Measurements from ENCODE around the gene PRRC1. TPM values are rescaled to one million over a fixed set of nuclear protein-coding genes. Genes with fewer than 3 reads are reported as not detected.

Gene PRRC1
- total RNA-seq, 1 experiment from 2014 or later: 47.1 TPM

DNA sequence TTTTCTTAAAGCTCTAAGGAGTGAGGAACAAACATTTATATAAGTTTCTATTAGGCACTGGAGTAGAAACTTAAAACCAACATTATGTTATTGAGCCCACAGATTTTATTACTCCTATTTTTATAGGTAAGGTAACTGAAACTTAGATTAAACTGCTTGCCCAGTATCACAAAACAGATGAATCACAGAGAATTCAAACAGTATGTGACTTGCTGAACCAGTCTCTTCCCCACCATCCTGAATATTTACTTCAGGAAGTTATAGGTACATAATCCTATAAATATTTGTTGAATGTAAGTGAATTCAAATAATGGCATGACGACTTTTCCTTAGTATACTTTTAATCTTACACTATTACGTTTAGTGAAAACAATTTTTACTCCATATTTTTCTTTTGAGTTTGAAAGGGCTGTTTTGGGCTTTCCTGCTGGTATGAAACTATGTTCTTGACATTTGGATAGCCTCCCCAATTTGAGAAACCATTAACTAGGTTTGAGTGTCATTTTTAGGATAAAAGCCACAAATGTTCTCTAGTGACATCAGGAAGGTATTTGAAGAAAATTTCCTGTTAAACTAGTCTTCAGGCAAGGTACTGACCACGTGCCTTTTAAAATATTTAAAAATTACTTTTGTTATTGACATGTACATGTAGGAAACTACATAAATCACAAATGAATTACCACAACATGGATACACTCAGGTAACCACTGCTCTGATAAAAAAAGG lies 39.3 kb downstream of the PRRC1 start:
- Histone ChIP-seq H3K27me3 (replicated peaks; ENCODE audit: insufficient read depth, low read depth, low read length, poor library complexity) (no peaks in the 10 kb centered on the region), H3K9me3 (ENCODE audit: low read depth, low read length, poor library complexity, severe bottlenecking) (no peaks in the 10 kb centered on the region), H3K4me1 (ENCODE audit: insufficient read depth, low read length, poor library complexity, severe bottlenecking) (no peaks in the 10 kb centered on the region), H3K36me3 (ENCODE audit: insufficient read depth, low read length, poor library complexity, severe bottlenecking) (peaks cover 22% of the 10 kb centered on the region), H3K4me3 (ENCODE audit: low read depth, low read length, poor library complexity, severe bottlenecking) (no peak overlapping the region), H3K27ac (ENCODE audit: low read depth, low read length, poor library complexity, severe bottlenecking) (no peak overlapping the region)
- CTCF ChIA-PET: no interaction called here
- BruUV-seq (replicated peaks): no TSS peak
- TF ChIP-seq EZH2 (IDR thresholded peaks at IDR 0.05; ENCODE audit: borderline replicate concordance, low read depth, low read length, poor library complexity, severe bottlenecking): no peak
- TF ChIP-seq, protein P1, sequence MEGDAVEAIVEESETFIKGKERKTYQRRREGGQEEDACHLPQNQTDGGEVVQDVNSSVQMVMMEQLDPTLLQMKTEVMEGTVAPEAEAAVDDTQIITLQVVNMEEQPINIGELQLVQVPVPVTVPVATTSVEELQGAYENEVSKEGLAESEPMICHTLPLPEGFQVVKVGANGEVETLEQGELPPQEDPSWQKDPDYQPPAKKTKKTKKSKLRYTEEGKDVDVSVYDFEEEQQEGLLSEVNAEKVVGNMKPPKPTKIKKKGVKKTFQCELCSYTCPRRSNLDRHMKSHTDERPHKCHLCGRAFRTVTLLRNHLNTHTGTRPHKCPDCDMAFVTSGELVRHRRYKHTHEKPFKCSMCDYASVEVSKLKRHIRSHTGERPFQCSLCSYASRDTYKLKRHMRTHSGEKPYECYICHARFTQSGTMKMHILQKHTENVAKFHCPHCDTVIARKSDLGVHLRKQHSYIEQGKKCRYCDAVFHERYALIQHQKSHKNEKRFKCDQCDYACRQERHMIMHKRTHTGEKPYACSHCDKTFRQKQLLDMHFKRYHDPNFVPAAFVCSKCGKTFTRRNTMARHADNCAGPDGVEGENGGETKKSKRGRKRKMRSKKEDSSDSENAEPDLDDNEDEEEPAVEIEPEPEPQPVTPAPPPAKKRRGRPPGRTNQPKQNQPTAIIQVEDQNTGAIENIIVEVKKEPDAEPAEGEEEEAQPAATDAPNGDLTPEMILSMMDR (conservative IDR thresholded peaks at IDR 0.05; ENCODE audit: low read depth, low read length): no peak
- no peak for DNase-seq (ENCODE audit: low spot score)
- intact Hi-C loops (cut with micrococcal nuclease; ENCODE audit: unreplicated experiment): no loop called here
- POLR2A ChIA-PET (ENCODE audit: low non-redundant PET): no interaction called here

DNA sequence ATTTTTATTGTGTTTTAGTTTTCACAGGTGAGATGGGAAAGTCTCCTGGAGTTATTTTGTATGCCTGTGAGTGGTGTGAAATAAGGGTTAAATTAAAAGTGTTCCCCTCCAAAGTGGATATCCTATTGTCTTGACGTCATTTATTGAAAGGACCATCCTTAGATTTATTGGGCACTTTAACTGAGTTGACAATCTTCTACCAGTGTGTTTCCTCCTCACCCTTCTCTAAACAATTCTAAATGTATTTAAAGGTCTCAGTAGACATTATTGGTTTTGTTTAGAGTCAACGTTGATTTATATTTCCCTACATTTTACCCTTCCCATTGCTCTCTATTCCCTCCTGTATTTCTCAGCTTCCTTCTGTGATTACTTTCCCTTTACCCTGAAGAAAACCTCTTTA lies 40.8 kb downstream of the PRRC1 start:
- intact Hi-C loops (cut with micrococcal nuclease; ENCODE audit: unreplicated experiment): no loop called here
- POLR2A ChIA-PET (ENCODE audit: low non-redundant PET): no interaction called here

DNA sequence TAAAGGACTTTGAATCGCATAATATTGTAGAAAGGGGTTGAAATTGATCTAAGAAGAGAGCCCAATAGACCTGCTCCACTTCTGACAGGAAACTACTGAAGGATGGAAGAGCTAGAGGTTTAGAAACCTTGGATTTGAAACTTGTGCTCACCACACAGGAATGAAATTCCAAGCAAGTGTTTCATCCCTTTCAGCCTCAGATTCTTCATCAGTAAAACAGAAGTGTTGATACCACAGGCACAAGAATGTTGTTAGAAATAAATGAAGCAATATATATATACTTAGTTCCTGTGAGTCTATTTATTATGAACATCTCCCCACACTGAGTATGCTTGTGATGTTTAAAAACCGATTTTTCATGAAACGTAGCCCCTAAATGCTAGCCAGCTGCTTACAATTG lies 43.8 kb downstream of the PRRC1 start:
- H3K36me3 ChIP-seq (ENCODE audit: insufficient read depth, low read length, poor library complexity, severe bottlenecking): no peaks in the 10 kb centered on the region
- no peak for DNase-seq (ENCODE audit: low spot score)
- BruUV-seq (replicated peaks): no TSS peak
- no peak for TF ChIP-seq EZH2 (IDR thresholded peaks at IDR 0.05; ENCODE audit: borderline replicate concordance, low read depth, low read length, poor library complexity, severe bottlenecking)
- TF ChIP-seq, protein P1 (conservative IDR thresholded peaks at IDR 0.05; ENCODE audit: low read depth, low read length): no peak
- ChIA-PET POLR2A (ENCODE audit: low non-redundant PET) (no interaction called here), CTCF (no interaction called here)
- intact Hi-C loops (cut with micrococcal nuclease; ENCODE audit: unreplicated experiment): loop anchor here (10.0 kb wide), 3 partner anchors 314 to 1284 kb away; no protein-coding TSS in a partner anchor
- no peaks in the 10 kb centered on the region for H3K4me1 ChIP-seq (ENCODE audit: insufficient read depth, low read length, poor library complexity, severe bottlenecking)
- H3K9me3 ChIP-seq (ENCODE audit: low read depth, low read length, poor library complexity, severe bottlenecking): no peaks in the 10 kb centered on the region
- H3K4me3 ChIP-seq (ENCODE audit: low read depth, low read length, poor library complexity, severe bottlenecking): no peak overlapping the region
- H3K27me3 ChIP-seq (replicated peaks; ENCODE audit: insufficient read depth, low read depth, low read length, poor library complexity): peaks cover 7% of the 10 kb centered on the region
- H3K27ac ChIP-seq (ENCODE audit: low read depth, low read length, poor library complexity, severe bottlenecking): no peak overlapping the region

More for the DNA sequence above, 40.8 kb downstream of the PRRC1 start:
- no peak overlapping the region for H3K4me3 ChIP-seq (ENCODE audit: low read depth, low read length, poor library complexity, severe bottlenecking)
- CTCF ChIA-PET: no interaction called here
- no peaks in the 10 kb centered on the region for H3K9me3 ChIP-seq (ENCODE audit: low read depth, low read length, poor library complexity, severe bottlenecking)
- peaks cover 9% of the 10 kb centered on the region for H3K36me3 ChIP-seq (ENCODE audit: insufficient read depth, low read length, poor library complexity, severe bottlenecking)
- no TSS peak for BruUV-seq (replicated peaks)
- no peaks in the 10 kb centered on the region for H3K4me1 ChIP-seq (ENCODE audit: insufficient read depth, low read length, poor library complexity, severe bottlenecking)
- no peak for TF ChIP-seq EZH2 (IDR thresholded peaks at IDR 0.05; ENCODE audit: borderline replicate concordance, low read depth, low read length, poor library complexity, severe bottlenecking)
- TF ChIP-seq, protein P1 (conservative IDR thresholded peaks at IDR 0.05; ENCODE audit: low read depth, low read length): no peak
- no peak for DNase-seq (ENCODE audit: low spot score)
- H3K27ac ChIP-seq (ENCODE audit: low read depth, low read length, poor library complexity, severe bottlenecking): no peak overlapping the region
- H3K27me3 ChIP-seq (replicated peaks; ENCODE audit: insufficient read depth, low read depth, low read length, poor library complexity): no peaks in the 10 kb centered on the region

Data from A673 (cell line).